GM06990 (cell line): ENCODE measurements around the gene CACNA1C.

Experiments used
- DNase-seq: peaks from one replicate; pipeline ENCODE4 v3.0.0-alpha.2; 2011; ENCODE audit not compliant: insufficient read length; ENCODE audit errors: extremely low read depth
- H3K27me3 ChIP-seq: replicated peaks from 2 replicates; pipeline ENCODE4 v1.6.0; 2011; ENCODE audit warnings: low read length; ENCODE audit not compliant: control insufficient read depth, insufficient read depth
- H3K36me3 ChIP-seq: 2 replicates; pipeline ENCODE4 v1.5.1; 2011; ENCODE audit warnings: low read length; ENCODE audit not compliant: control insufficient read depth, insufficient read depth
- H3K4me3 ChIP-seq: replicated peaks from 2 replicates; pipeline ENCODE4 v1.5.1; 2011; ENCODE audit warnings: low read depth, mild to moderate bottlenecking, control low read depth, low read length
- CTCF ChIP-seq: IDR thresholded peaks from 2 replicates; pipeline ENCODE4 v1.5.1; 2011; ENCODE audit warnings: low read length, control low read depth, mild to moderate bottlenecking, inconsistent platforms; ENCODE audit not compliant: insufficient read depth, poor library complexity, severe bottlenecking

Gene CACNA1C

DNA sequence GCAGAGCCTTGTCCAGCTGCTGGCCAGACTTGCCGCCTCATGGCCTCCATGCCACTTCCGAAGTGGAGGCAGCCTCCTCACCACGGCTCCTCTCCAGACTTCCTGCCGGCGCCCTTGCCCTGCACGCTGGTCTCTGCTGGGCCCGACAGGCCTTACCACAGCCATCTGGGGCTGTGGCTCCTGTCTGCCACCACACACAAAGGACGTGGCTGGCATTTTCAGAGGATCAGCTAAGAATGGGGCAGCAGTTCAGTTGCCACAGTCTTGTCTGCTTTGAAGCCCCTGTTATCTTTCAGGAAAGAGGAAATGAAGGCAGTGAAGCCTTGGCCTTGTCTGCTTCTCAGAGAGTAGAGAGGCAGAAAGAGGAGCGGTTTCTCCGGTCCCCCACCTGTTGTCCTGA is 564.0 kb downstream of the CACNA1C start:
- Histone ChIP-seq H3K27me3 (no peaks in the 10 kb centered on the region; the same call in 1 of the 2 replicates), H3K36me3 (no peaks in the 10 kb centered on the region), H3K4me3 (no peak overlapping the region)
- no peak for DNase-seq
- TF ChIP-seq CTCF, result no peak

- Histone ChIP-seq H3K4me3 (no peak overlapping the region), H3K36me3 (no peaks in the 10 kb centered on the region), H3K27me3 (no peaks in the 10 kb centered on the region; the same call in none of the 2 replicates)
- no peak for DNase-seq
- no peak for TF ChIP-seq CTCF
Observed at GRCh38 chr12:2617365-2617764, 564.6 kb downstream of the CACNA1C start.

- Histone ChIP-seq H3K36me3 (no peaks in the 10 kb centered on the region), H3K4me3 (no peak overlapping the region), H3K27me3 (no peaks in the 10 kb centered on the region; the same call in none of the 2 replicates)
- no peak for TF ChIP-seq CTCF
- DNase-seq, result no peak
Observed at GRCh38 chr12:2618291-2618995, 565.7 kb downstream of the CACNA1C start.

DNA sequence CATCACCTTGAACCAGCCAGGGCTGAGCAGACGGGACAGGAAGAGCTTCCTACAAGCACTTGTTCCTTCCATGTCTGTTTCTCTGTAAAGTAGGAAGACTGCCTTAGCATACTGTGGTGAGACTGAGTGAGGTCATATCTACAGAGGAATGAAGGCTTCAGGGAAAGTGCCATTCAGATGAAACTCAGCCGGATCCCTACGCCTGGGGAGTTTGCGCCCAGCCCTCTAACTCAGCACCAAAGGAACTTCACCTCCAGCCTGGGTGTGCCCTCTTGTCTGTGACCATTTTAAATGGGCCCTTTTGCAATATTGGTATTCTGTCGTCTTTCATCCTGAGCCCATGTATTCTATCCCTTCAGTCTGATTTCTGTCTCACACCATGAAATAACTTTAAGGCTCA is 566.3 kb downstream of the CACNA1C start:
- no peak for TF ChIP-seq CTCF
- H3K4me3 ChIP-seq, result no peak overlapping the region
- H3K36me3 ChIP-seq, result no peaks in the 10 kb centered on the region
- H3K27me3 ChIP-seq, result no peaks in the 10 kb centered on the region; the same call in none of the 2 replicates
- DNase-seq, result no peak

DNA sequence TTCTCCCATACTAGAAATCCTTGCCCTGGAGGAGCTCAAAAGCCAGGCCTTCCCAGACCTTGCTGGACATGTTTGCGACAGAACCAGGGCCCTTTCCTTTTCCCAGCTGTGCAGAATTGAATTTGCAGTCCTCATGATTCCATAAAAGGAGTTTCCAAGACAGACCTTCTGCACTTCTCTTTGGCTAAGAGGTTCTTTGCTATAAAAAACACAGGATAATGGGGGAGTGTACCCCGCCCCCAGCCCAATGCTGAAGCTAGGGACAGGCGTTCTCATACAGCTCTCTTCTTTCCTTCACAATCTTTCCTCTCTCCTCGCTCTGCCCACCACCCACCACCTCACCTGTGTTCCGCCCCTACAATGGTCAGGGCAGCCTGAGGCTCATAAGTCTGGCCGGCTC is 569.7 kb downstream of the CACNA1C start:
- Histone ChIP-seq H3K4me3 (no peak overlapping the region), H3K27me3 (peaks cover 2% of the 10 kb centered on the region), H3K36me3 (no peaks in the 10 kb centered on the region)
- no peak for TF ChIP-seq CTCF
- no peak for DNase-seq

- Histone ChIP-seq H3K36me3 (no peaks in the 10 kb centered on the region), H3K4me3 (no peak overlapping the region), H3K27me3 (peaks cover 2% of the 10 kb centered on the region)
- no peak for TF ChIP-seq CTCF
- DNase-seq, result no peak
Observed at GRCh38 chr12:2623472-2623871, 570.7 kb downstream of the CACNA1C start.
